Heart left ventricle (tissue), 16 donors: ENCODE measurements around the gene TMEM126B. TPM values are rescaled to one million over a fixed set of nuclear protein-coding genes. Genes with fewer than 3 reads are reported as not detected.

Experiments used
- ATAC-seq, 4 donors: fragments of 200-7000 bp; cut with Tn5 transposase; one replicate each; pipeline ENCODE4 v1.9.1; 2020 to 2022; ENCODE audit warnings: moderate library complexity in 4 of 4, mild to moderate bottlenecking in 3 of 4, moderate number of reproducible peaks in 1 of 4
- DNase-seq, 5 donors: peaks; one replicate each; pipeline ENCODE4 v3.0.0-alpha.2; 2020
- H3K27ac ChIP-seq, 12 donors: fragments of 200-600 bp; sonication (generic) in 4 of 12; one replicate each; pipeline versions ENCODE4 v1.5.0 to v1.8.0; 2016 to 2022; ENCODE audit warnings: mild to moderate bottlenecking in 2 of 12
- H3K27me3 ChIP-seq, 9 donors: fragments of 200-600 bp; sonication (generic) in 2 of 9; one replicate each; pipeline versions ENCODE4 v1.5.1 to v1.8.0; 2016 to 2022; ENCODE audit warnings: mild to moderate bottlenecking in 3 of 9
- H3K36me3 ChIP-seq, 9 donors: fragments of 200-600 bp; sonication (generic) in 2 of 9; one replicate each; pipeline versions ENCODE4 v1.5.0 to v1.8.0; 2018 to 2022; ENCODE audit warnings: mild to moderate bottlenecking in 2 of 9
- H3K4me1 ChIP-seq, 12 donors: fragments of 200-600 bp; sonication (generic) in 4 of 12; one replicate each; pipeline versions ENCODE4 v1.5.0 to v1.8.0; 2016 to 2022; ENCODE audit warnings: mild to moderate bottlenecking in 3 of 12
- H3K4me3 ChIP-seq, 12 donors: fragments of 200-600 bp; sonication (generic) in 4 of 12; one replicate each; pipeline versions ENCODE4 v1.5.0 to v1.8.0; 2017 to 2022; ENCODE audit warnings: mild to moderate bottlenecking in 9 of 12, moderate library complexity in 4 of 12
- H3K9me3 ChIP-seq, 12 donors: fragments of 200-600 bp; sonication (generic) in 4 of 12; one replicate each; pipeline versions ENCODE4 v1.5.0 to v1.8.0; 2016 to 2022; ENCODE audit warnings: mild to moderate bottlenecking in 1 of 12
- CTCF ChIP-seq, 12 donors: fragments of 200-600 bp; sonication (generic) in 4 of 12; IDR thresholded peaks; one replicate each; pipeline versions ENCODE4 v1.5.0 to v1.8.0; 2018 to 2022; ENCODE audit warnings: antibody characterized with exemption in 12 of 12, mild to moderate bottlenecking in 5 of 12
- POLR2A ChIP-seq, 2 donors: fragments of 450-650 bp; IDR thresholded peaks; one replicate each; pipeline ENCODE4 v1.6.1; 2017; ENCODE audit warnings: antibody characterized with exemption in 2 of 2, mild to moderate bottlenecking in 2 of 2, moderate library complexity in 2 of 2
- WGBS, 4 donors: extraction: QIAGEN DNeasy Blood & Tissue Kit in 2 of 4; methylation state at CpG; one replicate each; pipeline versions ENCODE4 v1.1.5 to v1.1.7; 2013 to 2018; 5-methylcytosine and 5-hydroxymethylcytosine counted together
- intact Hi-C, 10 donors: fragments of 100-400 bp; cut with DNase I; formaldehyde crosslinking; loops; one replicate each; pipeline versions ENCODE4 v1.11.1 to v1.14.2; 2022
- polyA plus RNA-seq, 2 donors: library from polyadenylated mRNA; stranded (reverse); fragments of 200-250 nt; gene quantifications; one replicate each; pipeline ENCODE4 v1.2.3, GENCODE V29; 2013
- total RNA-seq, 9 donors: library from RNA; depleted of rRNA in 2 of 9; stranded (reverse); fragments of >200 nt in 2 of 9; fragmentation: NEBNext Ultra II Directional in 3 of 9; extraction: Animal tissue kit (Norgen Biotek cat#: 25700) in 3 of 9; gene quantifications; one replicate each; pipeline versions ENCODE4 v1.1.0 to v1.2.4, GENCODE V29; 2016 to 2023
- donor health status: ischemic (EF 13 %, LVEDD 7.1; RV severe dilation, severe dysfunction).
- donor health status: healthy with polysubstance abuse.
- donor health status: DM: no; HTN: yes; CAD: no.
- donor health status: DM: no; HTN: no; CAD: no.
- donor health status: ischemic (EF 25% LVEDD 6.9; RV normal size, moderate dysfunction).
- donor health status: ischemic (EF 25% LVEDD 5.7; RV mildly dilated, moderate dysfunction).
- donor health status: healthy.
- donor health status: DM: yes; HTN: yes; CAD: no.
- donor health status: ischemic (EF 35%, LVEDD 5.7; RV mildly dilated, moderate dysfunction).
- donor health status: nonischemic (EF 11% LVEDD 7.7; RV severe dilation, severe dysfunction).
- donor health status: DM: yes; HTN: yes; CAD: no.
- donor health status: PGD.
- donor health status: ischemic (EF 29% LVEDD 5.4; RV normal size, mild dysfunction).
- donor health status: nonischemic (EF 23%, LVEDD 6.1; RV moderate dilation, normal function).

Gene TMEM126B
- total and polyA plus RNA-seq, 11 donors: 42.7 to 129 (median 52.4) TPM

- no peaks in the 10 kb centered on the region for H3K27me3 ChIP-seq
- intact Hi-C loops: no loop called here
- H3K36me3 ChIP-seq: no peaks in the 10 kb centered on the region
- H3K27ac ChIP-seq: no peak overlapping the region
- H3K9me3 ChIP-seq: peaks cover 0 to 7% (median 0%) of the 10 kb centered on the region in 12 donors
- TF ChIP-seq CTCF (IDR thresholded peaks at IDR 0.05) (no peak), POLR2A (IDR thresholded peaks at IDR 0.05) (no peak)
- WGBS, 4 donors: 73 to 89% (median 87%) methylated on average over 7 to 8 of the region's 8 CpGs
- H3K4me1 ChIP-seq: no peaks in the 10 kb centered on the region
- DNase-seq: no peak
- ATAC-seq: no peak
- no peak overlapping the region for H3K4me3 ChIP-seq
These were observed 43.9 kb downstream of the TMEM126B start for GRCh38 chr11:85672105-85672902.

- no peak for ATAC-seq
- no peak overlapping the region for H3K27ac ChIP-seq
- TF ChIP-seq POLR2A (IDR thresholded peaks at IDR 0.05): no peak
- no peak for TF ChIP-seq CTCF (IDR thresholded peaks at IDR 0.05)
These were observed 45.0 kb downstream of the TMEM126B start for GRCh38 chr11:85673393-85673792.

GRCh38 chr11:85679576-85679975 lies 51.2 kb downstream of the TMEM126B start:
- H3K9me3 ChIP-seq: no peaks in the 10 kb centered on the region
- no peaks in the 10 kb centered on the region for H3K27me3 ChIP-seq
- no peak overlapping the region for H3K27ac ChIP-seq
- ATAC-seq (no peak), DNase-seq (no peak)
- TF ChIP-seq CTCF (IDR thresholded peaks at IDR 0.05) (no peak), POLR2A (IDR thresholded peaks at IDR 0.05) (no peak)
- H3K36me3 ChIP-seq: no peaks in the 10 kb centered on the region
- 63 to 75% (median 67%) methylated on average over 4 of the region's 4 CpGs for WGBS, 4 donors
- H3K4me3 ChIP-seq: no peak overlapping the region
- intact Hi-C loops: no loop called here
- peaks cover 0 to 14% (median 1%) of the 10 kb centered on the region in 12 donors for H3K4me1 ChIP-seq

More at GRCh38 chr11:85673393-85673792, 45.0 kb downstream of the TMEM126B start:
- no peak overlapping the region for H3K4me3 ChIP-seq
- no peak for DNase-seq
- H3K4me1 ChIP-seq: no peaks in the 10 kb centered on the region
- no peaks in the 10 kb centered on the region for H3K36me3 ChIP-seq
- intact Hi-C loops: no loop called here
- no peaks in the 10 kb centered on the region for H3K27me3 ChIP-seq
- peaks cover 0 to 7% (median 0%) of the 10 kb centered on the region in 12 donors for H3K9me3 ChIP-seq
- WGBS, 4 donors: 90 to 95% (median 93%) methylated on average over 3 of the region's 3 CpGs

GRCh38 chr11:85680897-85681296 lies 52.5 kb downstream of the TMEM126B start:
- Histone ChIP-seq H3K27me3 (no peaks in the 10 kb centered on the region), H3K27ac (no peak overlapping the region), H3K4me3 (no peak overlapping the region), H3K9me3 (no peaks in the 10 kb centered on the region), H3K4me1 (peaks cover 0 to 23% (median 6%) of the 10 kb centered on the region in 12 donors), H3K36me3 (no peaks in the 10 kb centered on the region)
- intact Hi-C loops: no loop called here
- TF ChIP-seq CTCF (IDR thresholded peaks at IDR 0.05) (no peak), POLR2A (IDR thresholded peaks at IDR 0.05) (no peak)
- no peak for ATAC-seq
- 67 to 91% (median 79%) methylated on average over 1 of the region's 1 CpG for WGBS, 4 donors
- no peak for DNase-seq
